Measurements from ENCODE around the gene LBHD1.
"Not testable (repeated sequence)": the region's sequence is repeated elsewhere in the genome, so short reads cannot be mapped to it uniquely, and the experiment has no call there.

The LBHD1 gene

DNA sequence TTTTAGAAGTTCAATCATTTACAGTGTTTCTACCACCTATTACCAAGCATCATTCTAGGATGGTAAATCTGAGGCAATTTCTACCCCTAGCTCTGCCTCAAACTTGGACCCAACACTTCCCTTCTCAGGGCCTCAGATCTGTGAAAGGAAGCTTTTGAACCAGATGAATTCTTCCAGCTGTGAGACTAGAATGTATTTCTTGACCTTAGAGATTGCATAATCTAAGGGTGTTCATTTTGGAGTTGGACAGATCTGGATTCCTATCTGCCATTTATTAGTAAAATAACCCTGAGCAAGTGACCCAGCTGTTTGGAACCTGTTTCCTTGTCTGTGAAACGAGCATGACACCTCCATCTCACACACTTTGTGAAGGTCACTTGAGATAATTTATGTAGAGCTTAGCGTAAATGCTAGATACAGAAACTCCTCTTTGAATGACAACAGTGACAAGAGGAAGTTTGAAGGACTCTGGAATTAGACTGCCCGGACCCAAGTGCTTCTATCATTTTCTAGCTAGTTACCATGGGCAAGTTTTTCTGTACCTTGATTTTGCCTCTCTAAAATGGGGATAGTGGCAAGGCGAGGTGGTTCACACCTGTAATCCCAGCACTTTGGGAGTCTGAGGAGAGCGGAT is 15.2 kb downstream of the LBHD1 start:
- no peak for DNase-seq

DNA sequence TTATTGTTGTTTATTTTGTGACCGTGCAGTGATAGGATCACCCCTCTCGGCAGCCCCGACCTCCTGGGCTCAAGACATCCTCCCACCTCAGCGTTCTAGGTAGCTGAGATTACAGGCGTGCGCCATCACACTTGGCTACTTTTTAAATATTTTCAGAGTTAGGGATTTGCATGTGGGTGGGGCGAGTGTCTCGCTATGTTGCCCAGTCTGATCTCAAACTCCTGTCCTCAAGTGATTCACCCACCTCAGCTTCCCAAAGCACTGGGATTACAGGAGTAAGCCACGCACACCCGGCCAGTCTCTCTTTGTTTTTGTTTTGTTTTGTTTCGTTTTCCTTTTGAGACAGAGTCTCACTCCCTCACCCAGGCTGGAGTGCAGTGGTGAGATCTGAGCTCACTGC is 17.8 kb downstream of the LBHD1 start:
- no peak for DNase-seq

DNA sequence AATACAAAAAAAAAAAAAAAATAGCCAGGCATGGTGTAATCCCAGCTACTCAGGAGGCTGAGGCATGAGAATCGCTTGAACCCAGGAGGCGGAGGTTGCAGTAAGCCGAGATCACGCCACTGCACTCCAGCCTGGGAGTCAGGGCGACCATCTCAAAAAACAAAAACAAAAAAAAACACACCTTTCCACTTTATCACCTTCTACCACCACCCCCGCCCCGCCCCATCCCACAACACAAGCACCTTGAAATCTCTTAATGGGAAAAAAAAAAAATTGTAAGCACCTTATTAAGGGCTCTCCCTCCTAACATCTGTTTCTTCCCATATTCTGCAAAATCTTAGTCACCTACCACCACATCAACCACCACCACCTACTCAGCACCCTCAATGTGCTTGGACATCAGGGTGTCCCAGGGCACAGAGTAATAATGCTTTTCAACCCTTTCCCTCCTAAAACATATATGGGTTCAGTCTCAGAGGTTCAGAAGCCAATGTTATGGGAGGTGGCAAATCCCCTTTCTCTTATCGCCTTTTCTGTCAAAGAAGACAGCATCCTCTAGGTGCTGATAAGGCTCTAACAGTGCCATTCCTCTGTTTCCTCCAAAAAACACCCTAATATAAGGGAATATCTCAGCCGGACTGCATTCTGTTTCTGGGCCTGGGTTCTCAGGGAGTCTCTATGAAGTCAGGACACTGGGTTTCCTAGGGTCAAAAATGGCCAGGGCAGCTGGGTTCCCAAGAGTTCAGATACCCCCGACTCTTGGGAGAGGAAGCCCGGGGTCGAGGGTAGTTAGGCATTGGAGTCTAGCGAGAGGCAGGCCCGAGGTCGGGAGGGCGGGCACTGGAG is 19.7 kb downstream of the LBHD1 start:
- no peak for DNase-seq

DNA sequence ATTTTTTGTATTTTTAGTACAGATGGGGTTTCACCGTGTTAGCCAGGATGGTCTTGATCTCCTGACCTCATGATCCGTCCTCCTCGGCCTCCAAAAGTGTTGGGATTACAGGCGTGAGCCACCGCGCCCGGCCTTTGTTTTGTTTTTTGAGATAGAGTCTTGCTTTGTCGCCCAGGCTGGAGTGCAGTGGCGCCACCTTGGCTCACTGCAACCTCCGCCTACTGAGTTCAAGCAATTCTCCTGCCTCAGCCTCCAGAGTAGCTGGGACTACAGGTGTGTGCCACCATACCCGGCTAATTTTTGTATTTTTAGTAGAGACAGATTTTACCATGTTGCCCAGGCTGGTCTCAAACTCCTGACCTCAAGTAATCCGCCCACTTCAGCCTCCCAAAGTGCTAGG is 21.8 kb downstream of the LBHD1 start:
- not testable (repeated sequence) for DNase-seq

DNA sequence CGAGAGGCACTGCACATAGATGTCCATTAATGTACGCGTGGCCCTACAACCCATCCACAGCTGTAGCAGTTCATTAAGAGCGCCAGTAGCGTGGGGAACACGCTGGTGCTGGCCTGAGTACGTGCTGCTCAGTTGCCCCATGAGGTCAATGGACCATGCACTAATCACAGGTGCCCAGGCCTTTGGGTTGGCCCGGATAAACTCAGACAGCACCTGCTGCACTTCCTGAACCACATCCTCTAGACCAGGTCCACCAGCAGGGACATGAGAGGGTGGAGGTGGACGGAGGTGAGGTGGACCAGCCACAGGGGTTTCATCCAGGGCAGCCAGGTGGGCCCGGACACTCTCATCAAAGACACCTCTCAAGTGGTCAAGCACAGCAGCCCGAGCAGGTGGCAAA is 22.6 kb downstream of the LBHD1 start:
- DNase-seq, result no peak

DNA sequence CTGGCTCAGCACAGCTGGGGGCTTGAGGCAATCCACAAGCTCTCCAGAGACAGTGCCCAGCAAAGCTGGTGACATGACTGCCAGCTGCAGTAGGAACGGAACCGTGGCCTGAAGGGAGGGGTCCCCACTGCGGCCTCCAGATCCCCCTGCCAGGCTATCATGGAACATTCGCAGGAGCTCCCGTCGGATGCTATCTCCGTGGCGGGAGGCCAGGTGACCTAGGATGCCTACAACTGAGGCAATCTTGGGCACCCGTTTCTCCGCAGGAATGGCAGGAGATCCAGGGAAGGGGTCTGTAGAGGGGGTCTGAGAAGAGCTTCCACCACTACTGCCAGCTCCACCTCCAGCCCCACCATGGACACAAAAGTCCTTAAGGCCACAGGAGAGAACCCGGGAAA is 23.1 kb downstream of the LBHD1 start:
- no peak for DNase-seq

DNA sequence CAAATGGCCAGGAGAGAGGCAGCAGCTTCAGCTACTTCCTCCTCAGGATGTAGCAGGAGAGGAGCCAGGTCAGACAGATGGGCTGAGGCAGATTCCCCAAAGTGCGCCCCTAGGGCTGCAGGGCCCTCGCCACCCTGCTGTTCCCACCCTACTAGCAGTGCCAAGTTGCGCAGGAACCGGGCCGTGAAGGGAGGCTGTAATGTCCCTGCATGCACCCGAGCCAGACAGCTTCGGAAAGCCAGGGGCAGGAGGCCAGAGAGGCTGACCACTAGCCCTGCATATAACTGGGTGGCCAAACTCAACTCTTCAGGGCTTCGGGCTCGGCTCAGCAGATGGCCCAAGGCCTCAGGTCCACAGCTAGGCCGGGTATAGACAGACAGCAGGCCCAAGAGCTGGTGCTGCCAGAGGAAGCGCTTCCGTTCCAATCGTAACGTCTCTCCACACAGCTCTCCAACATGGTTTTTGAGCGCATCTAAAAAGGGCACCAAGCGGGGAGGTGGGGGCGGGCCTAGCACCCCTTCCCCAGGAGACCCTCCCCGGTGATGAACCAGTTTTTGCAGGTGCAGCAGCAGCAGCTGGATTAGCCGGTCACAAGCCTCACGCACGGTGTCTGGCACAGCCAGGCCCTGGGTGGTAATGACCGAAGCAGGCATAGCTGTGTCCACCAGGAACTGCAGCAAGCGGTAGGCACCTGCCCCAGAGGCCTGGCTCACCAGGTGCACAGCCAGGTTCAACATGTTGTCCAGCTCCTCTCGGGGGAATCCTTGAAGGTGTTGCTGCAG is 23.7 kb downstream of the LBHD1 start:
- no peak for DNase-seq

DNA sequence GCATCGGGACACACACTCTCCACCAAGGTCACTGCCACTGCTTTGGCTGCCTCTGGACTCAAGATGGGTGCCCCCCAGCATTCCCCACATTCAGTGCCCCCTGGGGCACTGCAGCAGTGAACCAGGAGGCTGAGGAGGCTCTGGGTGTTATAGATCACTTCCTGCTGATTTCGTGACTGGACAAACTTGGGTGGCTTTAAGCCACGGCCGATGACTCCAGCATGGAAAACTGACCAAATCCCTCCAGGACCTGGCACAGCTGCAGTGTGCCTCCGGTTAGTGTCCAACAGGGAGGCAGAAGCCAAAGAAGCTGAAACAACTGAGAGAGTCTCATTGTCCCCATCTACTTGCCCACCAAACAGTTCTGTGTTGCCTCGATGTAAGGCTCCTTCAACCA is 24.5 kb downstream of the LBHD1 start:
- DNase-seq, result no peak

DNA sequence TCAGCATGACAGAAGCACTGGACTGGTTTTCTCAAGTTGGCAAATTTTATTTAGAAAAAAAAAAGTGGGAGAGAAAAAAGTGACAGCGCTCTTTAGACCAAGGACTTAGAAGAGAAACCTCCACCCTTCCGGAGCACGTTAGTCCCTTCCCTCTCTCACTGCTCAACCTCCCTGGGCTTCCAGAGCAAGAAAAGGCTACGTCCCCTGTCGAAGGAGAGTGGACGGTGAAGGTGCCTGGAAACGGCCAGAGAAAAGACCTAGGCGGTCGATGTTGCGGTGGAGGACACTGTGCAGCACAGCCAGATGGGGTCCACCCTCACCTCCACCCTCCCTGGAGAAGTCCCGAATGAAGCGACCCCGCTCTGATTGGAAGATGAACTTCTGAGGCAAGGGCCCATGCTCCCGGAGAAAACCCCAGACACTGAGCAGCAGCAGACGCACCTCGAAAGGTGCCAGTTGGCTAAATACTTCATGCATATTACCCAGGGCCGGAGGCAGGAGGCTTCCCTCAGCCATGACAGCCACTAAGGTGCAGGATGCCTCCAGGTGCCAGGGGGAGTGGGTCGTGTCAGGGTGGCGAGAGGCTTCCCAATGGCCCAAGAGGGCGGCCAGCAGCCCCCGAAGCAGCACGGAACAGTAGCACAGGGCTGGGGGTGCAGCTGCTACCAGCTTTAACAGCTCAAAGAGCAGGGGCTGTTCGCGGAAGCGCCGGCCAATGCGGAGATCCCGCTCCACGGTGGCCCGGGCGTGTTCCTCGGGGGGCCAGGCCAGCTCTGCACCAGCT is 25.1 kb downstream of the LBHD1 start:
- DNase-seq, result no peak

DNA sequence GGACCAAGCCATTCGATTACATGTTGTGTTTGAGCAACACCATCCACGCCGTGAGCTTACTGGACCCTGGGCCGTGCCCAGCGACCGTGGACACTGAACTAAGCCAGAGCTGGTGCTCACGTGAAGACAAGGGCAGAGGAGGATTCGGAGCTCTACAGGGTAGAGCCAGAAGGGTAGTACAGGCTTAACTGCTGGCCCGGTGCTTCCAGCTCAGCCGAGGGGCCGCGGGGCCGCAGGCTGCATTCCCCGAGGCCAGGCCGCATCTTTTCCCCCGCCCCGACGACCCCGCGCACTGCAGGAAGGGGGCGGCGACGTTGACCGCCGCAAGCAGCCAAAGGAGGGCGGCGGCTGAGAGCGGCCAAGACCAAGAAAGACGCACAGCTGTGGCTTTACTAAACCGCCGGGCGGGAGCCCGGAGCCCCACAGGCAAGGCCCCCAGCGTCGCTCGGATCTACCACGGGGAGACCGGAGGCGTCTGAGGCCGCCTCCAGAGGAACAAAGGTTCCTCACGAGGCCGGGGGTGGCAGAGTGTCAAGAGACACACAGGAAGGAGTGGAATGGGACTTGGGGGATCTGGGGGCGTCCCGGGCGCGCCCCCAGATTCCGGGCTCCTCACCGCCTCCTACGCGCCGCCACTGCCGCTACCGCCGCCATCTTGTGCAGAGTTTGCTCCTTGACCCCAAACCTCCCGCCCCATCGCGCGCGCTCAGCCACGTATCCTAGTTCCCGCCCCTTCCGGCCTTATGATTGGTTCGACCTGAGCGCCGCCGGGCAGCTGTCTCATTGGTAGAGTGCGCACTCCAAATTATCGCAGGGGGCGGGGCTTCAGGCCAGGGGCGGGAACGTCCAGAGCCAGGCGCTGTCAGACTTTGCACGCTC is 25.9 kb downstream of the LBHD1 start, which contains the start of gene GANAB:
Gene GANAB, minus strand, starts transcription at position 668 of the 879 bp plus-strand sequence. Its CDS starts 14 bp downstream, at position 654.
- peak; percentile 100 for DNase-seq

DNA sequence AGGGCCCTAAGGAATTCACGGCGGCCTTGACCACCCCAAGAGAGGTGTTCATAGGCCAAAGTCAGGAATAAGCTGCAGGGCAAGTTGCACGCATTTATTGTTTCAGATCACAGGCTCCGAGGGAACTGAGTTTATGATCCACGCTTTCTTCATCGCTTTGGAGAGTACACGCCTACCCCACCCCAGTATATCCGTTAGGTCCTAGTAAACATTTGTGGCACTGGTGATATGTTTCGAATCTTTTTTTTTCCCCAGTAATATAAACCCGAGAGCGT is 26.5 kb downstream of the LBHD1 start:
- no peak for DNase-seq

DNA sequence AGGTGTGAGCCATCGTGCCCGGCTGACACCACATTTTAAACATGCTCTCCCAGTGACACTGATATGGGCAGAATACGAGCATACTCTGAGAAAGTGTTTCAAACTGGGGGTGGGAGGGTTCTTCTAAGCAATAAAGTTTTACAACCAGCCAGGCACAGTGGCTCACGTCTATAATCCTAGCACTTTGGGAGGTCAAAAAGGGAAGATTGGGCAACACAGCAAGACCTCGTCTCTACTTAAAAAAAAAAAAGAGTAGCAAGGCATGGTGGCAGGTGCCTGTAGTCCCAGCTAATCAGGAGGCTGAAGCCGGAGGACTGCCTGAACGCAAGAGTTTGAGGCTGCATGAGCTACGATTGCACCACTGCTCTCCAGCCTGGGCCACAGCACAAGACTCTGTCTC is 27.8 kb downstream of the LBHD1 start:
- DNase-seq, result no peak

DNA sequence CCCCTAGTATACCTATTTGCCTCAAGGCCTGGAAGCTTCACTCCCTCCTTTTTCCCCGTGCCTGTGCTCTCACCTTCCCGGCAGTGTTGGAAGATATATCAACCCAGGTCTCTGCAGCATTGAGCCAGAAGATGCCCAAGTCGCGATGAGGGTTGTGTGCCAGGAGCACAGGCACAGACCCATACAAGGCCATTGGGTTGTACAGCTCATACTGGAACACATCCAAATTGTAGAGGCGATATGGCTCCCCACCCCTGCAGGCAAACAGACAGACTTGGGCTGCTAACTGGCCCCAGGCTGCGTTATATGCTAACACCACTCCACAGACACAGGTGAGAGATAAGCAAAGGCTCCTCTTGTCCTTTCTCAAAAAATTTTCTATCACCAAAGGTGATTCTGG is 39.6 kb downstream of the LBHD1 start:
- no peak for DNase-seq

DNA sequence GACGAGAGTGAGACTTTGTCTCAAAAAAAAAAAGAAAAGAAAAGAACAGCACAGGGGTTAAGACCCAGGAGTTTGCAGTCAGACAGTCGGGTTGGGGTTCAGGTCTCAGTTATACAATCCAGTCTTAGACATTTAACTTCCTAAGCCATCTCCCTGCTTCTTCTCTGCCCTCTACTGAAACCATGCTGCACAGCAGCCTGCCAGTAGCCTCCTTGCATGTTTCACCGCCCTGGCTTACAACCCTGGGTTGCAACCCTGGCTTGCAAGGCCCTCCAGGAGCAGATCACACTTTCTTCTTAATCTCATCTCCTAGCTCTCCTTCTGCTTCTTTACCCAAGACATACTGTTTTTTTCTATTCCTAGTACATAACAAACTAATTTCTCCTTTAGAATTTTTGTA is 44.4 kb downstream of the LBHD1 start:
- no peak for DNase-seq

DNA sequence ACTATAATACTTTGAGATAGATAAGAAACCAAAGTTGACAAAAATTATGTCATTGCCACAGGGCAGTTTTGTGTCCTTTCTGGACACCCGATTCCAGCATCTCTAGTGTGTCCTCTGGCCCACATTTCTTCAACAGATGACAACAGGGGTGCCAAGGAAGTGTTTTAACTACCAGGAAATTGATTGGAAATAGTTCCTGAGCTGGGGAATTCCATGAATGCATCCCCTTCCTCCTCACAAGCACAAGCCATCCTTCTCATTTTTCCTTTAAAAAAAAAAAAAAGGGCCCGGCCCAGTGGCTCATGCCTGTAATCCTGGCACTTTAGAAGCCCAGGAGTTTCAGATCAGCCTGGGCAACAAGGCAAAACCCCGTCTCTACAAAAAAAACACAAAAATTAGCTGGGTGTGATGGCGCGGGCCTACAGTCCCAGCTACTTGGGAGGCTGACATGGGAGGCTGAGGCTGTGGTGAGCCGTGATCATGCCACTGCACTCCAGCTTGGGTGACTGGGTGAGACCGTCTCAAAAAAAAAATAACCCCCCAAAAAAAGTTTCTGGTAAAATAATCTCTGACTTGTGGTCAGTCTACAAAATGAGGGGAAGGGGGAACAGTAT is 49.5 kb downstream of the LBHD1 start:
- DNase-seq, result no peak

DNA sequence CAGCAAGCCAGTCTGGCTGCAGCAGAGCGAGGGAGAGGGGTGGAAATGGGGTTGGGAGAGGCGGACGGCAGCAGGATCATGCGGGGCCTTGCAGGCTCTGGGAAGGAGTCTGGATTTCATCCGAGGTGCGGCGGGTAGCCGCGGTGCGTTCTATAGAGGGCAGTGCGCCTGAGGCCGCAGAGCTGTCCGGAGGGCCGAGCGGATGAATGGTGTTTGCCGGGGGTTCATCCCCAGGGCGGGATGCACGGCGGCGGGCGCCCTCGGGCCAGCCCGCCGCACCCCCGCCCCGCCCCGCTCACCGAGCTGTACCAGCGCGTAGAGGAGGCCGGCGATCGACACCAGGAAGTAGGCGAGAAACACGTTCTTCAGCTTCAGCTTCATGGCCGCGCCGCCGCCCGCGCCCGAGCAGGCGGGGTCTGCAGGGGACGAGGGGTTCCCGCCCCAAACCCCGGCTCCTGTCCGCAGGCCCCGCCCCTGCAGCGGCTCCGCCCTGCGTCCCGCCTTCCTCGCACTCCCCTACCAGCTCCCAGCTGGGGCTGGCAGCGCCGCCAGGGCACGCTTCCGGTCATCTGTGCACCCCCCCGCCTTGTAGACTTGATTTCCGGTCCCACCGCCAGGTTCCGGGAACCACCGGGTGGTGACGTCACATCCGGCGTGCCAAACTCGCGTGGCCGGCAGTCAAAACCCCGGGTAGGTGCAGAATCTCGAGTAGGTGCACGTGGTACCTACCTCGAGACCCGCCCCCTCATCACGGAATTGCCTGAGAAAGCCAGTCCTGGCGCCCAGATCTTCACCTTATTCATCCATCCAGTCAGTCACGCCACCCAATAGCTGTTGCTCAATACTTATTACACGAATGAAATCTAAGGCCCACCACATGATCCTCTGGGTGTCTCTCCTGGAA is 50.2 kb downstream of the LBHD1 start, which contains the start of gene B3GAT3:
Gene B3GAT3, minus strand, starts transcription at position 420 of the 904 bp plus-strand sequence. Its CDS starts 39 bp downstream, at position 381.
- DNase-seq, result peak; percentile 87

DNA sequence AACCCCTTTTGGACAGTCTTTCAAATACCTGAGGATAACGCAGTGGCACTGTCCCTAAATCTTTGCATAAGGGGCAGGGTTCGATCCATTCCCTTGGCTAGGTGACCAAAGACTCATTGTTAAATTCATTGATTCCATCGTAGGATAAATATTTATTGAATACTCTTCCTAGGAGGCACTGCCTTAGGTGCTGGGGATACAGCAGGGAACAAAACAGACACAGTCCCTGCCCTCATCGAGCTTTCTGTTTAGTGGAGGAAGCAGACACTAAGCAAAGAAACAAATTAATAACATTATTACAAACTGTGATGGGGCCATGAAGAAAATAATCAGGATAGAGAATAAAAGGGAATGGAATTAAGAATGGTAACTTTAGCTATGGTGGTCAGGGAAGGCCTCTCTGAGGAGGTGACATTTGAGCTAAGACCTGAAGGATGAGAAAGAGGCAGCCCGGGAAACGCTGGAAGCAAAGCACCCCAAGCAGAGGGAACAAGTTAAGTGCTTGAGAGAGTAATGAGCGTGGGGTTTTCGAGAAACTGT is 51.0 kb downstream of the LBHD1 start:
- no peak for DNase-seq

DNA sequence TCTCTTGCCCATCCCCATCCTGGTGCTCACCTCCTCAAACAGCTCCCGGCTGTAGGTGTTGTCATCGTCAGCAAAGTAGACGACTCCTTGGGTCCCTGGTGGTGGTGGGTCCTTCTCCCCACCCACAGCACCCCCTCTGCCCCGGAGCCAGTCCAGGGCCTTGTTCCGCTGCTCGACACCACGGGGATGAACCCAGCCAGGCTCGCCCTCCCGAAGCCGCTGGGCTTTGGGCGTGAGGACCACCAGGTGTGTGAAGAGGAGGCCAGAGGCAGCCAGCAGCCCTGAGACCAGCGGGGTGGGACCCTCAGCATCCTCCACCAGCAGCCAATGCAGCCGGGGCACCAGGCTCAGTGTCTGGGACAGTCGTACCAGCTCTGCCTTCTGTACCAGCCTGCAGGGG is 55.1 kb downstream of the LBHD1 start:
- DNase-seq, result not testable (repeated sequence)

DNA sequence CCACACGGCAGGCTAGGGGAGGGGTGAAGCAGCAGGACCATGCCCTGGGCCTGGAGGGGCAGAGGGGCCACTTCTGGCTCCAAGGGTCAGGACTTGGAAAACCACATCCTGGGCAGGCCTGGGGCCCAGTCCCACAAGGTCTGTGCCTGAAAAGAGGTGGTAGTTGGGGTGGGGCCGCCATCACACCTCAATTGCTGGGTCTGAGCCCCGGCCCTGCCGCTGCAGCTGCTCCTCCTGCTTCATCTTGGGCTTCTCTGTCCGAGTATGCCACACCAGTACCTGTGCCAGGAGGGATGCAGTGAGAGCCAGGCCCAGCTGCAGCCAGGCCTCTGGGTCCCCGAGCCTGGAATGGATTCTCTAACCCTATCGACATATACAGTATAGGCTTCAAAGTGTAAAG is 56.5 kb downstream of the LBHD1 start:
- DNase-seq, result no peak

DNA sequence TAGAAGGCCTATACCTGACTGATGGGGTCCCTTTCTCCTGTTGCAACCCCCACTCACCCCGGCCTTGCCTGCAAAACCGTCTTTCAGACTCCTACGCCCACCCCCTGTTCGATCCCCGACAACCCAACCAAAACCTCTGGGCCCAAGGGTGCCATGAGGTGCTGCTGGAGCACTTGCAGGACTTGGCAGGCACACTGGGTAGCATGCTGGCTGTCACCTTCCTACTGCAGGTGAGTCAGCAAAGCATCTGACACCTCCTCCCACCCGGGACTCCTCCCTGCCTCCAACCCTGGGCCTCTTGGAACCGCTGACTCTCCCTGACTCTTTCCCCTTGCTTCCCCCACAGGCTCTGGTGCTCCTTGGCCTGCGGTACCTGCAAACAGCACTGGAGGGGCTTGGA is 57.8 kb downstream of the LBHD1 start:
- DNase-seq, result no peak
